Renal cortex interstitium (tissue), 11 donors: ENCODE data around the gene DIP2C. TPM values are rescaled to one million over a fixed set of nuclear protein-coding genes. Genes with fewer than 3 reads are reported as not detected.
"Not testable (repeated sequence)": the region's sequence is repeated elsewhere in the genome, so short reads cannot be mapped to it uniquely, and the experiment has no call there.

Source experiments
- DNase-seq, 11 donors: peaks; one replicate each; pipeline ENCODE4 v3.0.0-alpha.2; 2013; ENCODE audit warnings: low read depth in 9 of 11, low spot score in 4 of 11; ENCODE audit errors: extremely low read depth in 1 of 11
- polyA plus RNA-seq, 3 donors: library from polyadenylated mRNA; unstranded; fragments of 120-200 nt; gene quantifications; one replicate each; pipeline ENCODE4 v1.2.1, GENCODE V29; 2013; ENCODE audit not compliant: insufficient read length in 3 of 3

DIP2C gene
- polyA plus RNA-seq, 3 donors: 20.7 to 23.7 (median 23.4) TPM

DNA sequence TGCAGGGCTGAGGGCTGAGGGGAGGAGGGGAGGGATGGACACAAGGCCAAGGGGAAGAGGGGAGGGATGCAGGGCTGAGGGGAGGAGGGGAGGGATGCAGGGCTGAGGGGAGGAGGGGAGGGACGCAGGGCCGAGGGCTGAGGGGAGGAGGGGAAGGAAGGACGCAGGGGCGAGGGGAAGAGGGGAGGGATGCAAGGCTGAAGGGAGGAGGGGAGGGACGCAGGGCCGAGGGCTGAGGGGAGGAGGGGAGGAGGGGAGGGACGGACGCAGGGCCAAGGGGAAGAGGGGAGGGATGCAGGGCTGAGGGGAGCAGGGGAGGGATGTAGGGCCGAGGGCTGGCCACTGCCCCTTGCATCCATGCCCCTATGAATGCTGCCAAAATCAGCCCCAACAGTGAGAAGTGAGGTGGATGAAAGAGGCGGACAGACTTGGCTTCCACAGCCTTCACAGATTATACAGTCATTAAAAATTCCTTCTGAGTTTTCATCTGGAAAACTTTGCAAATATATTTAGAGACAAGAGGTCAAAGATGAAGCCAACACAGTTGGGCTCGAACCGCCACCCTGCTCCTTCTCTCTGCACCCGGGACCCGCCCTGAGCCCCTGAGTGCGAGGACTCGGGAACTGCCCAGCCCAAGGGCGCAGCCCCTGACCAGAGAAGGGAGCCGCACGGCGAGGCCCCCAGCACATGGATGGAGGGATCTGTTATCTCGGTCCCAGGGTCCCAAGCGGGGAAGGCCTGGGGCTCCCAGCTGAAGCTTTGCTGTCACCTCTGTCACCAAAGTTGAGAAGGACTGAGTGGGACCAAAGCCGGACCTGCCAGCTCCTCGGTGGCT lies 65.8 kb downstream of the DIP2C start:
- no peak for DNase-seq

GRCh38 chr10:623014-623413 lies 66.5 kb downstream of the DIP2C start:
- DNase-seq: no peak

- no peak for DNase-seq
These were observed 67.3 kb downstream of the DIP2C start for GRCh38 chr10:621981-622740.

DNA sequence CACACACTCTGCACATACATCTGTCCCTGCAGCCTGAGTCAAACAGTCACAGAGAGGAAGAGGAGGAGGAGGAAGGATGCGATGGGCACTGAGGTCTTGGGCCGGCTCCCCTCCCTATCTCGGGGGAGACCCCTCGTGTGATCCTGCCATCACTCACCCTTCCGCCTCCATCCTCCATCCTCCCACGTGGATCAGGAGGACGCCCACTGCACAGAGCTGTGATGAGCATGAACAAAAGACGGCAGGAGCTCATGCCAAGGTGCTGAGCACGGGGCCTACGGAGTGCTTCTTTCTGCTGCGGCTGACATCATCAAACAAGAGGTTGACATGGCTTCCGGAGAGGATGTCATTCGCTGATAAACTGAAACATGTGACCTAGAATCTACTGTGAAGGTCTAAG lies 68.0 kb downstream of the DIP2C start:
- no peak for DNase-seq

GRCh38 chr10:620971-621370 lies 68.5 kb downstream of the DIP2C start:
- no peak for DNase-seq

DNA sequence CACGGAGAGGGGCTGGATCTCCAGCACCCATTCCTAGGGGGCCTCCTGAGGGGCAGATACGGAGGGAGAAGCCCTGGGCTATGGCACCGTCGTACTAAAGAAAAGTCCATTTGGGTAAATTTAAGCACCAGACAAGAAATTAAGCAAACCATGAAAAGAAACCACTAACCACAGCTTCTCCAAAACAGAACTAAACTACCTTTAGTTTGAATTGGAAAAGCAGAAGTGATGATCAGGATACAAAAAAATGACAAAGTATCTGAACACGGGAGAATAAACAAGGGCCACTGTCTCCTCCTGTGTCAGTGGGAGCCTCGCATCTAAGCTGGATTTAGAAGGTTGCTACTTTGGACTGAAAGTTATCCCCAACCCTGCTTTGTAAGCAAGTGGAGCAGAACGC lies 69.1 kb downstream of the DIP2C start:
- no peak for DNase-seq

GRCh38 chr10:619710-620109 lies 69.8 kb downstream of the DIP2C start:
- DNase-seq: no peak

DNA sequence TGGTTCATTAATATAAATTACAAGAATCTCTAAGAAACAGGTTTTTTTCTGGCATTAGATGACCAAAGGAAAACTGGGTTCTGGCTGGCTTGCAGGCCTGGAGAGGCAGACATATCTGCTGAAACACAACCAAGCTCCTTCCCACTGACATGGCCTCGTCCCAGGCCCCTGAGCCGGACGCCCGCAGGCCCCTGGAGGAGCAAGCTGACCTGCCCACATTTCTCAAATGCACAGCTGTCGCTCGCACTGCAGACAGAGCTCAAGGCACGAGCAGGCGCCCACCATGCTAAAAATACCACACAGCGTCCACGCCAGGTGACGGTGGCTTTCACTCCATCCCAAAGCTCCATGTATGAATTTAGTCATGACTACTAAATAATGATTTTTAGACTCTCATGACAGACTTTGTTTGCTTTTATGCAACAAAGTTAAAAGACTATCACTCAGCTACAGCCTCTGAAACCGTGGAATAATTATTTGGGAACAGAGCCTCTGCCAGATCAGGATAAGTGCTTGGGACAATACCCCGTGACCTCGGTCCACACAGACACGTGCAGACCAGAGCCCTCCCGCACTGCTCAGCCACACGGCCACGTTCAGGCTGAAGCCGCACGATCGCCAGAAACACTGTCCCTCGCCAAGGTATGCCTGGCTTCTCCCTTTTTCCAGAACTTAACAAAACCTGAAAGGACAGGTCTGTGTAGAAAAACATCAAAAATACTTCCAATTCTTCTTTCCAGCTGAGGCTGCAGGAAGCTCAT lies 71.1 kb downstream of the DIP2C start:
- DNase-seq: no peak

DNA sequence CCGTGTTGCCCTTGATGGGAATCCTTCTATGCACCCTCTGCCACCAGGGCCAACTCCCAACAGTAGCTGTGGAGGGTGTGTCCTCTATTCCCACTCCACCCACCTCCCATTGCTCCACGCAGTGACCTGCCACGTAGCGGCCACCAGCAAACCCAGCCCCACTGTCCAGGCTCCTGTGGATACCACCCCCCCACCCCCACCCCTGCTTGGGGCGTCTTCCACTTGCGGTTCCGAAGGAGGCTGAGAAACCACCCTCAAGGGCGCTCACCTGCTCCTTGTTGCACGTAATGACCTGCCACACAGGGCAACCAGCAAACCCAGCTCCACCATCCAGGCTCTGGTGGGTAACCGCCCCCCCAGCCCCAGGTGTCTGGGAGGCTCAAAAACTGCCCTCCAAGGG lies 72.0 kb downstream of the DIP2C start:
- DNase-seq: no peak

DNA sequence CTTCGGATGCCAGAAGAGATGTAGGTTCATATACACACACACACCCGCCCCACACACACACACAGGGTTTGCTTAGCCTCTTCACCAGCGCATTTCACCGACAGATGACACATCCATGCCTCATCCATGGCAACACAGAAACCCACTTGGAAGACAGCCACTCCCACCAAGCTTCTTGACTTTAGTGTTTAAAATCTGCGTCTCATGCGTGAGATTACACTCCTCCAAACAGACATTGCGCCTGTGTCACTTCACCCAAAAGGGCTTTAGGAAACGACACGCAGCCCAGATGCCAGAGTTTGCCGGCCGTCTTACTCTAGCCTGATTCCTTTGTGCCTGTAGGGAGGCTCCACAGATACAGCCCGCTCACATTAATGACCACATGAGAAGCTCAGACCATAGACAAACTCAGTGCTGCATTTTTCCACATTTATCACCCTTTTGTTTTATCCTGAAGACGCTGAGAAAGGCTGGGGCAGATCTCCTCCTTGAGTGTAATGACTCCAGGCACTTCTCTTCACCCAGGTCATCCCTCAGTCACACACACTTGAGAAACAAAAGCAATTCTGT lies 73.8 kb downstream of the DIP2C start:
- DNase-seq: no peak

GRCh38 chr10:614790-615582 lies 74.5 kb downstream of the DIP2C start:
- DNase-seq: no peak

GRCh38 chr10:614139-614711 lies 75.2 kb downstream of the DIP2C start:
- DNase-seq: no peak

DNA sequence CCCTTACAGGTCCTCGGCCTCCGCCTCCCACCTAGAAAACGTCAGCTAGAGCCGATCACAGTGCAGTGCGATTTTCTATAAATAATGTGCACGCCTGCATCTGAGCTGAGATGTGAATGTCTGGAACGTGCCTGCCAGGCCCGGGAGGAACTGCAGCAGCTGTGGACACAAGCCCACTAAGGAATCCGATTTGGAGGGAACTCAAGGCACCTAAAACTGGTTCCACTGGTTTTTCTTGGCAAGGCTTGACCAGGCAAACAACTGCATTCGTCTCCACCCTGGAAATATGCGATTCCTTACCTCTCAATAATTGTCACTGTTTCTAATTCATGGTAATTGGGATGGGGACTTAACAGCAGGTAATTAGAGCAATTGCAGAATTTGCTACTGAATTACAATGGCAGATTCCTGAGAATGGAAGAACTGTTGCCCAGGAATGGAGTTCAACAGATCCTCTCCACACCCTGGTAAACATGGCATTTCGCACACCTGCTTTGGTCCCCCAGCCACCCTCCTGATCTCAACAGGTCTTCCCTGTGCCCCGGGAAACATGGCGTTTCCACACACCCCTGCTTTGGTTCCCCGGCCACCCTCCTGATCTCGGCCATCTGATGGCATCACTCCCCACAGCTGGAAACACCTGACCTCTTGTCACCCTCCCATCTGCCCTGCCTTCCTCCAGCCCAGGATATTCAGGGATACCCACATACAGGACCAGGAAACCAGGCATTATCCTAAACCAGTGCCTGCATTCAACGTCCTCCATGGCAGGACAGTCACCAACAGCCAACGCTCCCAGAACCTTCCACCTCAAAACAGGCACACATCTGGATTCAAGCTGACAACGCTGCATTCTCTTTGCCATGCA lies 76.0 kb downstream of the DIP2C start:
- DNase-seq: peak in 4 of 11 donors; percentile 40 to 71 (median 54)

DNA sequence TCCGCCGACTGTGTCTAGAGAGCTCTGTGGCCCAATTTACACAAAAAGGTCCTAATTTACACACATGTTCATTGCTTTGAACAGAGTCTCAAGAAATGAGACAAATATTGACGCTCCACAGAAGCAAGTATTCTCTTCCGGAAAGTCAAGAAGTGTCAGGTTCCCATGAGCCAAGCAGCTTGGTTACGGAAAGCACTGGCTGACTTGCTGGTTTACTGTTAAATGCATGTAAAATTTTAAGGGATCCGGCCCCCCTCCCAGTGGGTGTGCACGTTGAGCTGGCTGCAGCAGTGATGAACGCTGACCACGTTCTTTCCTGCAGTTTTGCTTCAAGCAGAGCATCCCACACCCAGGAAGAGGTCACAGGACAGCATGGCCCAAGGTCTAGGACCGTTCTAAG lies 76.8 kb downstream of the DIP2C start:
- DNase-seq: no peak

DNA sequence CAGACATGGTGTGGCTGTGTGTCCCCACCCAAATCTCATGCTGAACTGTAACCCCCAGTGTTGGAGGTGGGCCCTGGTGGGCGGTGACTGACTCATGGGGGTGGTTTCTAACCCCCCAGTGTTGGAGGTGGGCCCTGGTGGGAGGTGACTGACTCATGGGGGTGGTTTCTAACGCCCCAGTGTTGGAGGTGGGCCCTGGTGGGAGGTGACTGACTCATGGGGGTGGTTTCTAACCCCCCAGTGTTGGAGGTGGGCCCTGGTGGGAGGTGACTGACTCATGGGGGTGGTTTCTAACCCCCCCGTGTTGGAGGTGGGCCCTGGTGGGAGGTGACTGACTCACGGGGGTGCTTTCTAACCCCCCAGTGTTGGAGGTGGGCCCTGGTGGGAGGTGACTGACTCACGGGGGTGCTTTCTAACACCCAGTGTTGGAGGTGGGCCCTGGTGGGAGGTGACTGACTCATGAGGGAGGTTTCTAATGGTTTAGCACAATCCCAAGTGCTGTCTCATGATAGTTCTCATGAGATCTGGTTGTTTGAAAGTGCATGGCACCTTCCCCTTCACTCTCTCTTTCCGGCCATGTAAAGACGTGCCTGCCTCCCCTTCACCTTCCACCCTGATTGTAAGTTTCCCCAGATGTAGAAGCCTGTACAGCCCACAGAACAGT lies 78.7 kb downstream of the DIP2C start:
- DNase-seq: not testable (repeated sequence)

DNA sequence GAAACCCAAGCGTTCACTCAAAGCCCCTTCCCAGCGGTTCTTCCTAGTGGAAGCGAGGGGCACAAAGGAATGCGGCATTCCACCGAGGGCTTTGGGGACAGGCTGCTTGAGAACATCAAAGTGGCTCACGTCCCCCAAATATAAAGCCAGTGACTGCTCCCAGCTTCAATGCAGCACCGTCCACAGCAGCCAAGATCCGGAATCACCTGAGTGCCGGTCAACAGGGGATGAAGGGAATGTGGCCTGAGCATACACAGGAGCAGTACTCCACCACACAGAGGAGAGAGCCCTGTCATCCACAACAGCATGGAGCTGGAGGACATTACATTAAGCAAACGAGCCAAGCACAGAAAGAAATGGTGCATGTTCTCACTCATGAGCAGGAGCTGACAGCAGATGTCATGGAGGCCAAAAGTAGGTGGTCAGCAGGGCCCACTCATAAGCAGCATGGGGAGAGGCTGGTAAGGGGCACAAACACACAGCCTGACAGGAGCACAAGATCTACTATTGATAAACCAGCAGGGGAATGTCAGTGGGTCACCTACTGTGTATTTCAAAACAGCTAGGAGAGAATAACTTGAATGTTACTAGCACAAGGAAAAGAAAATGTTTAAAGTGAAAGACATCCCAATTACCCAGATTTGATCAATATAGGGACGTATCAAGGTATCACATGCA lies 79.5 kb downstream of the DIP2C start:
- DNase-seq: no peak
